Parathyroid adenoma (tissue), 2 donors: Measurements from ENCODE around the gene KLHL40.
"Not testable (repeated sequence)": the region's sequence is repeated elsewhere in the genome, so short reads cannot be mapped to it uniquely, and the experiment has no call there.

Source experiments
- H2AFZ ChIP-seq: fragments of 300-600 bp; sonication (generic); one replicate; pipeline ENCODE4 v1.7.0; 2017; ENCODE audit warnings: antibody characterized with exemption, mild to moderate bottlenecking
- H3K27ac ChIP-seq: fragments of 300-600 bp; sonication (generic); one replicate; pipeline ENCODE4 v1.7.0; 2017
- H3K27me3 ChIP-seq: fragments of 300-600 bp; sonication (generic); one replicate; pipeline ENCODE4 v1.7.0; 2017; ENCODE audit warnings: low read length; ENCODE audit not compliant: control insufficient read depth, insufficient read depth
- H3K36me3 ChIP-seq: fragments of 300-600 bp; sonication (generic); one replicate; pipeline ENCODE4 v1.7.0; 2017; ENCODE audit warnings: low read length; ENCODE audit not compliant: control insufficient read depth, insufficient read depth
- H3K4me1 ChIP-seq: fragments of 300-600 bp; sonication (generic); one replicate; pipeline ENCODE4 v1.7.0; 2017; ENCODE audit warnings: control low read depth
- H3K4me2 ChIP-seq: fragments of 300-600 bp; sonication (generic); one replicate; pipeline ENCODE4 v1.7.0; 2017; ENCODE audit warnings: low read length
- H3K4me3 ChIP-seq: fragments of 300-600 bp; sonication (generic); one replicate; pipeline ENCODE4 v1.7.0; 2017; ENCODE audit warnings: low read depth, low read length
- H3K79me2 ChIP-seq: fragments of 300-600 bp; sonication (generic); one replicate; pipeline ENCODE4 v1.7.0; 2017; ENCODE audit warnings: control low read depth
- H3K9ac ChIP-seq: fragments of 300-600 bp; sonication (generic); one replicate; pipeline ENCODE4 v1.7.0; 2017; ENCODE audit warnings: mild to moderate bottlenecking
- H3K9me3 ChIP-seq: fragments of 300-600 bp; sonication (generic); one replicate; pipeline ENCODE4 v1.7.0; 2017; ENCODE audit warnings: low read length; ENCODE audit not compliant: control insufficient read depth
- TF ChIP-seq, protein P1 (sequence below): fragments of 300-600 bp; sonication (generic); IDR thresholded peaks from one replicate; pipeline ENCODE4 v1.7.0; 2017; ENCODE audit warnings: antibody characterized with exemption, mild to moderate bottlenecking
- donor health status: primary hyperparathyroidism.

KLHL40 gene

GRCh38 chr3:42721690-42722089 is 36.4 kb downstream of the KLHL40 start:
- no peak overlapping the region for H3K27ac ChIP-seq
- H3K36me3 ChIP-seq, result no peaks in the 10 kb centered on the region
- no peak overlapping the region for H3K4me3 ChIP-seq
- H3K27me3 ChIP-seq, result no peaks in the 10 kb centered on the region
- H3K4me2 ChIP-seq, result no peak overlapping the region
- H3K79me2 ChIP-seq, result no peaks in the 10 kb centered on the region
- no peak overlapping the region for H2AFZ ChIP-seq
- no peaks in the 10 kb centered on the region for H3K9me3 ChIP-seq
- no peak overlapping the region for H3K9ac ChIP-seq
- TF ChIP-seq, protein P1, sequence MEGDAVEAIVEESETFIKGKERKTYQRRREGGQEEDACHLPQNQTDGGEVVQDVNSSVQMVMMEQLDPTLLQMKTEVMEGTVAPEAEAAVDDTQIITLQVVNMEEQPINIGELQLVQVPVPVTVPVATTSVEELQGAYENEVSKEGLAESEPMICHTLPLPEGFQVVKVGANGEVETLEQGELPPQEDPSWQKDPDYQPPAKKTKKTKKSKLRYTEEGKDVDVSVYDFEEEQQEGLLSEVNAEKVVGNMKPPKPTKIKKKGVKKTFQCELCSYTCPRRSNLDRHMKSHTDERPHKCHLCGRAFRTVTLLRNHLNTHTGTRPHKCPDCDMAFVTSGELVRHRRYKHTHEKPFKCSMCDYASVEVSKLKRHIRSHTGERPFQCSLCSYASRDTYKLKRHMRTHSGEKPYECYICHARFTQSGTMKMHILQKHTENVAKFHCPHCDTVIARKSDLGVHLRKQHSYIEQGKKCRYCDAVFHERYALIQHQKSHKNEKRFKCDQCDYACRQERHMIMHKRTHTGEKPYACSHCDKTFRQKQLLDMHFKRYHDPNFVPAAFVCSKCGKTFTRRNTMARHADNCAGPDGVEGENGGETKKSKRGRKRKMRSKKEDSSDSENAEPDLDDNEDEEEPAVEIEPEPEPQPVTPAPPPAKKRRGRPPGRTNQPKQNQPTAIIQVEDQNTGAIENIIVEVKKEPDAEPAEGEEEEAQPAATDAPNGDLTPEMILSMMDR, result no peak
- H3K4me1 ChIP-seq, result no peaks in the 10 kb centered on the region

DNA sequence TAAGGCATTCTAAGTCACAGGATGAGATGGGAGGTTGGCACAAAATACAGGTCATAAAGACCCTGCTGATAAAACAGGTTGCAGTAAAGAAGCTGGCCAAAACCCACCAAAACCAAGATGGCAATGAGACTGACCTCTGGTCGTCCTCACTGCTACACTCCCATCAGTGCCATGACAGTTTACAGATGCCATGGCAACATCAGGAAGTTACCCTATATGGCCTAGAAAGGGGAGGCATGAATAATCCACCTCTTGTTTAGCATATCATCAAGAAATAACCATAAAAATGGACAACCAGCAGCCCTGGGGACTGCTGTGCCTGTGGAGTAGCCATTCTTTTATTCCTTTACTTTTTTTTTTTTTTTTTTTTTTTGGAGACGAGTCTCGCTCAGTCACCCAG is 37.1 kb downstream of the KLHL40 start:
- not testable (repeated sequence) for H3K9me3 ChIP-seq, H3K9ac ChIP-seq, H3K27me3 ChIP-seq, H3K79me2 ChIP-seq, H2AFZ ChIP-seq, H3K27ac ChIP-seq, H3K4me3 ChIP-seq, H3K4me1 ChIP-seq, H3K36me3 ChIP-seq, H3K4me2 ChIP-seq

DNA sequence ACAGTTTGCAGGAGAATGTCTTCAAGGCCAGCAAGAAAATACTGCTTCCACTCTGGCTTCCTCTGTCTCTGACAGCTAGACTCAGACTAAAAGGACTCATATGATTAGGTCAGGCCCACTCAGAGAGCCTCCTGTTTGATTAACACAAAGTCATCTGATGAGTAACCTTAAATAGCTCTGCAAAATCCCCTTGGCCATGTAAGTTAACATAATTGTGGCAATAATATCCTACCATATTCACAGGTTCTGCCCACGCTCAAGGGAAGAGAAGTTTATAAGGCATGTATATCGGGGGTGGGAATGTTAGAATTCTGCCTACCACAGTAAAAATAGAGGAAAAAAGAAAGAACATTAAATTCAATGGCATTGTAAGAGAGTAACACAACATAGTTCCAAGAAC is 37.9 kb downstream of the KLHL40 start:
- no peaks in the 10 kb centered on the region for H3K27me3 ChIP-seq
- H3K79me2 ChIP-seq, result no peaks in the 10 kb centered on the region
- H2AFZ ChIP-seq, result no peak overlapping the region
- no peak overlapping the region for H3K27ac ChIP-seq
- no peak overlapping the region for H3K9ac ChIP-seq
- no peaks in the 10 kb centered on the region for H3K9me3 ChIP-seq
- H3K4me3 ChIP-seq, result no peak overlapping the region
- TF ChIP-seq, protein P1, result no peak
- no peaks in the 10 kb centered on the region for H3K36me3 ChIP-seq
- H3K4me2 ChIP-seq, result no peak overlapping the region
- H3K4me1 ChIP-seq, result no peaks in the 10 kb centered on the region

GRCh38 chr3:42725454-42725853 is 40.1 kb downstream of the KLHL40 start:
- no peak overlapping the region for H2AFZ ChIP-seq
- no peak overlapping the region for H3K4me2 ChIP-seq
- H3K27me3 ChIP-seq, result no peaks in the 10 kb centered on the region
- TF ChIP-seq, protein P1, result no peak
- H3K9me3 ChIP-seq, result no peaks in the 10 kb centered on the region
- peaks cover 18% of the 10 kb centered on the region for H3K4me1 ChIP-seq
- no peak overlapping the region for H3K4me3 ChIP-seq
- no peak overlapping the region for H3K27ac ChIP-seq
- H3K9ac ChIP-seq, result no peak overlapping the region
- H3K79me2 ChIP-seq, result no peaks in the 10 kb centered on the region
- no peaks in the 10 kb centered on the region for H3K36me3 ChIP-seq

GRCh38 chr3:42728056-42728455 is 42.7 kb downstream of the KLHL40 start:
- TF ChIP-seq, protein P1, result no peak
- Histone ChIP-seq H3K27ac (no peak overlapping the region), H2AFZ (no peak overlapping the region)

More at GRCh38 chr3:42728056-42728455, 42.7 kb downstream of the KLHL40 start:
- no peaks in the 10 kb centered on the region for H3K9me3 ChIP-seq
- H3K9ac ChIP-seq, result no peak overlapping the region
- H3K4me1 ChIP-seq, result peaks cover 24% of the 10 kb centered on the region
- no peak overlapping the region for H3K4me2 ChIP-seq
- H3K4me3 ChIP-seq, result no peak overlapping the region
- no peaks in the 10 kb centered on the region for H3K36me3 ChIP-seq
- H3K79me2 ChIP-seq, result no peaks in the 10 kb centered on the region
- H3K27me3 ChIP-seq, result no peaks in the 10 kb centered on the region
